Muscle layer of duodenum (tissue), 2 donors: ENCODE data around the gene RUNX3.

Experiments
- H3K27ac ChIP-seq: one replicate; pipeline ENCODE4 v1.7.0; 2013; ENCODE audit warnings: mild to moderate bottlenecking, low read length
- H3K27me3 ChIP-seq: one replicate; pipeline ENCODE4 v1.7.0; 2013; ENCODE audit warnings: low read depth, mild to moderate bottlenecking, control low read depth, low read length
- H3K36me3 ChIP-seq, 2 donors: one replicate each; pipeline ENCODE4 v1.7.0; 2013; ENCODE audit warnings: low read length in 2 of 2, control low read depth in 1 of 2, mild to moderate bottlenecking in 1 of 2; ENCODE audit not compliant: insufficient read depth in 2 of 2, control insufficient read depth in 1 of 2
- H3K4me1 ChIP-seq, 2 donors: one replicate each; pipeline ENCODE4 v1.7.0; 2013; ENCODE audit warnings: low read length in 2 of 2, mild to moderate bottlenecking in 2 of 2, control low read depth in 1 of 2, moderate library complexity in 1 of 2; ENCODE audit not compliant: insufficient read depth in 2 of 2, control insufficient read depth in 1 of 2
- H3K4me3 ChIP-seq, 2 donors: one replicate each; pipeline ENCODE4 v1.7.0; 2013; ENCODE audit warnings: low read length in 2 of 2, low read depth in 1 of 2, mild to moderate bottlenecking in 1 of 2
- H3K9me3 ChIP-seq, 2 donors: one replicate each; pipeline ENCODE4 v1.7.0; 2013; ENCODE audit warnings: low read length in 2 of 2, control low read depth in 1 of 2, mild to moderate bottlenecking in 1 of 2; ENCODE audit not compliant: control insufficient read depth in 1 of 2
- donor health status: healthy.

Gene RUNX3

DNA sequence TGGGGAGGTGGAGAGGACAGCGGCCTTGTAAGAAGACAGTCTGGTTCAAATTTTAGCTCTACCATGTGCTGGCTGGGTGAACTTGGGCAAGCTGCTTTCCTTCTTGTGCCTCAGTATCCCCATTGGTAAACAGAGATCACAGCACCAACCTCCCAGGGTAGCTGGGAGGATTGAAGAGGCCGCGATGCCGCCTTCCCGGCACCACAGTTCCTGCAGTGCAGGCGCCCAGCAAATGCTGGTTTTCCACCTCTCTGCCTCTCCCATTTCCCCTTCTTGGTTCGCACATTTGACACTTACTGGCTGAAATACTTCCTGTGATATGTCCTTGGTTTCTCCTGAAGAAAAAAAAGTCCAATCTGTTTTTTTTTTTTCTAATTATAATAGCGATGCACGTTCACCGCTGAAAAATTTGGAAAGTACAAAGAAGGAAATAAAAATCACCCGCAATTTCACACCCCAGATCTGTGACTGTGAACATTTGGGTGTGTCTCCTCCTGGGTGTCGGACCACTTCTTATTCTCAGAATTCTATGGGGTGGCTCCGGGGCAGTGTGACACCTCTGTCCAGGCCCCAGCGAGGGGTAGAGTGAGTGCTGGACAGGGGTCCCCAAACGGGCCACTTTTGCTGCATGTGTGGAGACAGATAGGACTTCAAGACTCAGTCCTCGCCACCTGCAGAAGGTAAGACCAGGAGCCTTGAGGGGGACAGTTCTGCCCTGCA, 73.1 kb downstream of the RUNX3 start:
- Histone ChIP-seq H3K9me3 (no peaks in the 10 kb centered on the region), H3K27ac (no peak overlapping the region), H3K4me3 (no peak overlapping the region), H3K27me3 (no peaks in the 10 kb centered on the region), H3K36me3 (no peaks in the 10 kb centered on the region), H3K4me1 (peaks cover 0 to 3% of the 10 kb centered on the region in 2 donors)

DNA sequence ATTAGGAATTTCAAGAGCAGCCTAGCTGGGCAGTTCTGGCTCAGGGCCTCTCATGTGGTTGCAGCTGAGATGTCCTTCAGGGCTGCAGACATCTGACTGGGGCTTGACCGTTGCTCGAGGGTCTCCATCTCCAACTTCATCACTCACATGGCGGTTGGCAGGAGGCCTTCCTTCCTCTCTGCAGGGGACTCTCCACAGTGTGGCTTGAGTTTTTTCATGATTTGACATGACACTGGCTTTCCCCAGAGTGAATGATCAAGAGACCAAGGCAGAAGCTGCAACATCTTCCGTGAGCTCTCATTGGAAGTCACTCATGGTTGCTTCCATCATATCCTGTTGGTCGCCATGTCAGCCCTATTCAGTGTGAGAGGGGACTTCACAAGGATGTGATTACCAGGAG, 74.6 kb downstream of the RUNX3 start:
- no peaks in the 10 kb centered on the region for H3K9me3 ChIP-seq
- H3K27ac ChIP-seq = no peak overlapping the region
- no peaks in the 10 kb centered on the region for H3K27me3 ChIP-seq
- no peaks in the 10 kb centered on the region for H3K36me3 ChIP-seq
- no peaks in the 10 kb centered on the region for H3K4me1 ChIP-seq
- no peak overlapping the region for H3K4me3 ChIP-seq

DNA sequence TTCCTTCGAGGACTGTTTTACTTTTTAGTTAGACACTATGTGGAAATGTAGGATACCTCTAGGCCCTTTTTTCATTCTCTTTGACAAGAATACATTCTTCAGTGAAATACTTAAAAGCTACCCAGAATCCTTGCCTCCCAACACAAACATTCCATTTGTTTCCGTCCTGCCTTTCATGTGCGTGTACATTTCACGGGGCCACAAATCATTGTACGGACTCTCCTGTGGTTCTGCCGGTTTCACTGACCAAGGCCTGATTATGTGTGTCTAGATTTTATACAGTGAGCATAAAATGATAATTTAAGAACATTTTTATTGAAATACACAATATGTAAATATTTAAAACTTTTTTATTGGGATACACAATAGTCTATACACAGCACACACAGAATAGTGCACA, 76.4 kb downstream of the RUNX3 start:
- H3K4me3 ChIP-seq = no peak overlapping the region
- H3K9me3 ChIP-seq = no peaks in the 10 kb centered on the region
- no peak overlapping the region for H3K27ac ChIP-seq
- no peaks in the 10 kb centered on the region for H3K27me3 ChIP-seq
- no peaks in the 10 kb centered on the region for H3K36me3 ChIP-seq
- H3K4me1 ChIP-seq = peaks cover 0 to 8% of the 10 kb centered on the region in 2 donors

DNA sequence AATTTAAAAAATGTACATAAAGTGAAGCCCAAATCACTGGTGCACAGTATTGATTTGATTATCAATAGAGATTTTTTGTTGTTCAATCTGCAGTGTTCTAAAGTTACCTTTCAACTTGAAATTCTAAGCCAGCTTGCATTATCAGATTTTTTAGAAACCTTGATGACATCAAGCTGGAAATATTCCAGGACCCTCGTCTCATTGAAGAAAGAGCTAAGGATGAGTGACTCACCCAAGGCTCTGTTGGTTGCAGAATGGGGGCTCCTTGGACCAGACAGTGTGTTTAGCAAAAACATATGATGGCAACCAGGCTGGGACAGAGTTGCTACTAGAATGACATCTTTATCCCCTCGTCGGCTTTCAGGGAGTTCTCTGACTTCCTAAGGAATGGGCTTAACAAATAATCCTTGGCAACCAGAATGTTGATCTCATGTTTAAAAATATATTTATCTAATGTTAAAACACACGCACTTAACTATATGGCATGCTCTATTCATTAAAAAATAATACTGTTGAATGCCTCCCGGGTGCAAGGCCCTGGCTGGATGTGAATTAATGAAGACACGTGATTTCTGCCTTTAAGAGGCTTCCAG, 79.7 kb downstream of the RUNX3 start:
- H3K27me3 ChIP-seq = no peaks in the 10 kb centered on the region
- H3K4me1 ChIP-seq = peaks cover 0 to 15% of the 10 kb centered on the region in 2 donors
- H3K9me3 ChIP-seq = no peaks in the 10 kb centered on the region
- no peak overlapping the region for H3K4me3 ChIP-seq
- no peaks in the 10 kb centered on the region for H3K36me3 ChIP-seq
- H3K27ac ChIP-seq = no peak overlapping the region

DNA sequence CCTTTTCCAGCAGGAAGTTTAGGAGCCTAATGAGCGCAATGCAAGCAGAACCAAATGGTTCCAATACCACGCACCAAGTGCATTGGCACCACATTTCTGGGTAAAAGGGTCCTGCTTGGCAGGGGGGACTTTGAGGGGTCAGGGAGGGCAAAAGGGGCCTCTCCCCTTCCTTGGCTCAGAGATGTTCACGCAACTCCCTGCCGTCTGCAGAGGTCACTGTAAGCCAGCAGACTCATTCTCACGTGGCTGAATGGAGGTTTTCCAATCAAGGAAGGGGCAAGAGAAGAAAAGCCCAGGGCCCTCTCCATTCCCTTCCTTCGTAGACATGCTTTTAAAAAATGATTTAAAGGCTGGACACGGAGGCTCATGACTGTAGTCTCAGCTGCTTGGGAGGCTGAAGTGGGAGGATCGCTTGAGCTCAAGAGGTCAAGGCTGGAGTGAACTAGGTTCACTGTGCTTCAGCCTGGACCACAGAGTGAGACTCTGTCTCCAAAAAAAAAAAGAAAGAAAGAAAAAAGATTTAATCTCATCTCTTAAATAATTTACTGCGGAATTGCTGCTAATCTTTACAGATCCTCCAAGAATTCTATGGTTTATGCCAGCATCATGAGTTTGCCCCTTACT, 80.3 kb downstream of the RUNX3 start:
- no peaks in the 10 kb centered on the region for H3K36me3 ChIP-seq
- H3K9me3 ChIP-seq = no peaks in the 10 kb centered on the region
- H3K4me1 ChIP-seq = peaks cover 0 to 15% of the 10 kb centered on the region in 2 donors
- H3K27ac ChIP-seq = no peak overlapping the region
- no peaks in the 10 kb centered on the region for H3K27me3 ChIP-seq
- H3K4me3 ChIP-seq = no peak overlapping the region
